Ectodermal cell (in vitro differentiated cells): ENCODE results near the gene PPAN.

Experiments
- H3K27ac ChIP-seq: 2 replicates; pipeline ENCODE4 v1.7.0; 2013; ENCODE audit warnings: mild to moderate bottlenecking, low read depth, low read length; ENCODE audit not compliant: insufficient read depth, poor library complexity, severe bottlenecking
- H3K27me3 ChIP-seq: 2 replicates; pipeline ENCODE4 v1.7.0; 2013; ENCODE audit warnings: mild to moderate bottlenecking, low read length; ENCODE audit not compliant: insufficient read depth, control insufficient read depth, poor library complexity, severe bottlenecking
- H3K36me3 ChIP-seq: one replicate; pipeline ENCODE4 v1.7.0; 2013; ENCODE audit warnings: low read length; ENCODE audit not compliant: control insufficient read depth, insufficient read depth
- H3K4me1 ChIP-seq: one replicate; pipeline ENCODE4 v1.7.0; 2013; ENCODE audit warnings: low read length; ENCODE audit not compliant: control insufficient read depth, insufficient read depth
- H3K4me3 ChIP-seq: 2 replicates; pipeline ENCODE4 v1.7.0; 2013; ENCODE audit warnings: low read depth, low read length, control low read depth; ENCODE audit not compliant: insufficient read depth
- H3K9me3 ChIP-seq: 2 replicates; pipeline ENCODE4 v1.7.0; 2013; ENCODE audit warnings: mild to moderate bottlenecking, low read length, moderate library complexity; ENCODE audit not compliant: control insufficient read depth
- WGBS, 2 experiments: methylation state at CpG; one replicate each; pipeline ENCODE4 v1.1.7; 2013; ENCODE audit warnings: missing lambda C conversion rate in 2 of 2; 5-methylcytosine and 5-hydroxymethylcytosine counted together

Gene PPAN

GRCh38 chr19:10093295-10094186 lies 12.6 kb upstream of the PPAN start:
- Histone ChIP-seq H3K4me1 (no peaks in the 10 kb centered on the region), H3K27ac (no peak overlapping the region), H3K9me3 (no peaks in the 10 kb centered on the region), H3K36me3 (no peaks in the 10 kb centered on the region), H3K27me3 (peaks cover 30% of the 10 kb centered on the region), H3K4me3 (no peak overlapping the region)
- 87% methylated on average over 22 of the region's 22 CpGs for WGBS, 2 experiments

DNA sequence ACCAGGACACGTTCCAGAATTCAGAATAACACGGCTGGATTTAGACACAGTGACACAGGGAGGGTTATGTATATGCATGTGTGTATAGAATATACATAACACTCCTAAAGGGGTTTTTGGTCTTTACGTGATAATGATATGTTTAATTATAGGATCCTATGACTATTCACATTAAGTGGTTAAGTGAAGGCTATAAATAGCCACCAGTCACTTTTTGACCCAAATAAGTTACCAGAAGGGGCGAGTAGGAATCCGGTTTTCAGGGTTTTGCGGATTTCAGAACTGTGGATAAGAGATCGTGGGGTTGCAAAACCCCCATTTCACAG lies 10.6 kb upstream of the PPAN start:
- H3K27ac ChIP-seq = no peak overlapping the region
- WGBS, 2 experiments = 71 to 72% methylated on average over 5 to 7 of the region's 7 CpGs
- no peak overlapping the region for H3K4me3 ChIP-seq
- peaks cover 34% of the 10 kb centered on the region for H3K27me3 ChIP-seq
- no peaks in the 10 kb centered on the region for H3K9me3 ChIP-seq
- H3K4me1 ChIP-seq = no peaks in the 10 kb centered on the region
- H3K36me3 ChIP-seq = no peaks in the 10 kb centered on the region

- H3K4me1 ChIP-seq = no peaks in the 10 kb centered on the region
- no peak overlapping the region for H3K27ac ChIP-seq
- peaks cover 34% of the 10 kb centered on the region for H3K27me3 ChIP-seq
- WGBS, 2 experiments = 5% methylated on average over 97 of the region's 97 CpGs
- H3K4me3 ChIP-seq = peak overlapping the region; percentile 16
- no peaks in the 10 kb centered on the region for H3K9me3 ChIP-seq
- H3K36me3 ChIP-seq = no peaks in the 10 kb centered on the region
These were observed 10.1 kb upstream of the PPAN start for GRCh38 chr19:10095948-10096614.

GRCh38 chr19:10096615-10096963 lies 9.6 kb upstream of the PPAN start:
- Histone ChIP-seq H3K27me3 (peaks cover 34% of the 10 kb centered on the region), H3K4me1 (no peaks in the 10 kb centered on the region), H3K9me3 (no peaks in the 10 kb centered on the region), H3K4me3 (peak overlapping the region; percentile 16), H3K27ac (no peak overlapping the region), H3K36me3 (no peaks in the 10 kb centered on the region)
- WGBS, 2 experiments = 56 to 58% methylated on average over 26 of the region's 26 CpGs

DNA sequence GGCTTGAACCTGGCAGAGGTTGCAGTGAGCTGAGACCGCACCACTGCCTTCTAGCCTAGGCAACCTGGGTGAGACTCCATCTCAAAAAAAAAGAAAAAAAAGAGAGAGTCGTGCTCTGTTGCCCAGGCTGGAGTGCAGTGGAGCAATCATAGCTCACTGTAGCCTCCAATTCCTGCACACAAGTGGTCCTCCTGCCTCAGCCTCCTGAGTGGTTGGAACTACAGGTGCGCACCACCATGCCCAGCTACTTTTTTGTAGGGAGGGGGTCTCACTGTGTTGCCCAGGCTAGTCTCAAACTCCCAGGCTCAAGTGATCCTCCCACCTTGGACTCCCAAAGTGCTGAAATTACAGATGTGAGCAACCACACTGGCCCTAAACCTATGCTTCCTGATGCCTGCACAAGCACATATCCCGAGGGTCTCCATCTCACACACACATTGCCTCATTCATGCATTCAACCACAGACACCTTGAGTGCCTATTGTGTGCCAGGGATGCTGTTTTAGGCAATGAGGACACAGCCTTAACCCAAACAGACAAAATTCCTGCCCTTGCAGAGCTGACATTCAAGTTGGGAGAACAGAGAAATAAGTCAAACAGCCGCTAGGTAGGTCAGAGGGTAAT lies 5.9 kb upstream of the PPAN start:
- 84 to 90% methylated on average over 5 of the region's 5 CpGs for WGBS, 2 experiments
- no peaks in the 10 kb centered on the region for H3K9me3 ChIP-seq
- H3K27me3 ChIP-seq = peaks cover 24% of the 10 kb centered on the region

DNA sequence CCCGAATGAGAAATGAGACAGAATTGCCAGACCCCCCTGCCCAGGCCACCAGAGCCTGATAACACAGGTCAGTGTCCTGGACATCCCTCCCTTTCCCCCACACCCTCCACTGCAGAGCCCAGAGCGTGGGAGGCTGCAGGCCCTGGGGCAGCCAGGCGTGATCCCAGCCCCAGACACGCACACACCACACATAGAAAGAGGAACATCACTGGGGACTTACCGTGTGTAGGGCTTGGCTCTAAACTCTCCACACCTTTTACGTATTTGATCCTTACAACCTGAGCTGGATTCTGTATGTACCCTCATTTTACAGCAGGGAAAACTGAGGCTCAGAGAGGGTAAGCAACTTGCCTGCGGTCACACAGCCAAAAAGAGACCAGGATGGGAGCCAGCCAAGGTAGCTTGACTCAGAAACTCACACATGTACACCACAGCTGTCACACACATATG lies 3.4 kb upstream of the PPAN start:
- no peak overlapping the region for H3K4me3 ChIP-seq
- H3K36me3 ChIP-seq = peaks cover 5% of the 10 kb centered on the region
- no peak overlapping the region for H3K27ac ChIP-seq
- WGBS, 2 experiments = 89% methylated on average over 7 of the region's 7 CpGs
- H3K4me1 ChIP-seq = peaks cover 5% of the 10 kb centered on the region
- peaks cover 4% of the 10 kb centered on the region for H3K27me3 ChIP-seq
- H3K9me3 ChIP-seq = no peaks in the 10 kb centered on the region

More for the DNA sequence above, 5.9 kb upstream of the PPAN start:
- H3K36me3 ChIP-seq = no peaks in the 10 kb centered on the region
- no peak overlapping the region for H3K27ac ChIP-seq
- no peak overlapping the region for H3K4me3 ChIP-seq
- no peaks in the 10 kb centered on the region for H3K4me1 ChIP-seq

DNA sequence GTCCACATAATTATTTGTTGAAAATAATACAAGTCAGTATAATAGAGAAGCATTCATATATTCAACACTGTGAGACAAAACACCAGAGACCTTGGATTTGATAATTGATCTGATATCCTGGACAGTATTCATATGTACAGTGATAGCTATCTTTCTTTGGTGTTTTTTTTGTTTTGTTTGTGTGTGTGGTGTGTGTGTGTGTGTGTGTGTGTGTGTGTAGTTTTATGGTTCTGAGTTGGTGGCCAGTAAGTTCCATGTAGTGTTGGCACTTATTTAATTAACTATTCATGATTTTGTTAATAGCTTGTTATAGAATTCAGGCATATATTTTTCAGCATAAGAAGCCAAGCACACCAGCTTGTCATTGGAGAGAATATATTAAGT lies 2.0 kb upstream of the PPAN start:
- H3K27me3 ChIP-seq = peaks cover 4% of the 10 kb centered on the region
- no peak overlapping the region for H3K27ac ChIP-seq
- H3K4me1 ChIP-seq = peaks cover 5% of the 10 kb centered on the region
- no peaks in the 10 kb centered on the region for H3K9me3 ChIP-seq
- H3K36me3 ChIP-seq = peaks cover 12% of the 10 kb centered on the region
- no peak overlapping the region for H3K4me3 ChIP-seq

DNA sequence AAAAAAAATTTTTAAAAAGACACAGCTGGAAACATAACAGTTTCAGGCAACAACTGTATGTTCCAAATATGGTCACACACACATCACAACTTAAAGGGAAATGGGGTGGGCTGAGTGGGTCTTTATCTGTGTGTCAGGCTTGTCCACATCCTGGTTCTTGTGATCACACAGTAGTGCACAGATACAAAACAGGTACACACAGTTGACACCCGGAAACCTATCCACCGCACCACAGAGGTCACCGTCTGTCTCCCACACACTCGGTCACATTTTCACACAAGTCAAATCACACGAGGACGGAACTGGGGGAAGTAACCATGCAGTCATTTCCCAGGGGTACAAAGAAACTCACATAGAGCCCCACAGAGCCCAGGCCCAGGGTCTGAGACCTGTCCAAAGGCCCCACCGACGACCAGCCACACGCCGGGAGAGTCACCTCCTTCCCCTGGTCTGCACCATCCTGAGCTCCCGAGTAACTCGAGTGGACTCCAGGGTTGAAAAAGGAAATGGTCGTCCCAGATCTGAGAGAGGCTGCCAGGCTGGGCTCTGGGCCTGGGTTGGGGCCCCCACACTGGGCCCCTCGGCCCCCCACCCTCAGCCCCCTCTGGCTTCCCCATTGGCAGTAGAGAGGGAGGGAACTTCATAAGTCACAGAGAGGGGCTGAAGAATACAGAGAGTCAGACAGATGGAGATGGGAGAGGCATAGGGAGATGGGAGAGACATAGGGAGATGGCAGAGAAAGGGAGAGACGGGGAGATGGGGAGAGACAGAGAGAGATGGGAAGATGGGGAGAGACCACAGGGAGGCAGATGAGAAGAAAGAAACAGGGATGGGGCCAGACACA lies 1.3 kb upstream of the PPAN start:
- Histone ChIP-seq H3K36me3 (peaks cover 20% of the 10 kb centered on the region), H3K4me3 (no peak overlapping the region), H3K9me3 (no peaks in the 10 kb centered on the region), H3K4me1 (peaks cover 5% of the 10 kb centered on the region), H3K27ac (no peak overlapping the region), H3K27me3 (no peaks in the 10 kb centered on the region)
- 85 to 88% methylated on average over 15 of the region's 15 CpGs for whole genome bisulfite sequencing, 2 experiments

DNA sequence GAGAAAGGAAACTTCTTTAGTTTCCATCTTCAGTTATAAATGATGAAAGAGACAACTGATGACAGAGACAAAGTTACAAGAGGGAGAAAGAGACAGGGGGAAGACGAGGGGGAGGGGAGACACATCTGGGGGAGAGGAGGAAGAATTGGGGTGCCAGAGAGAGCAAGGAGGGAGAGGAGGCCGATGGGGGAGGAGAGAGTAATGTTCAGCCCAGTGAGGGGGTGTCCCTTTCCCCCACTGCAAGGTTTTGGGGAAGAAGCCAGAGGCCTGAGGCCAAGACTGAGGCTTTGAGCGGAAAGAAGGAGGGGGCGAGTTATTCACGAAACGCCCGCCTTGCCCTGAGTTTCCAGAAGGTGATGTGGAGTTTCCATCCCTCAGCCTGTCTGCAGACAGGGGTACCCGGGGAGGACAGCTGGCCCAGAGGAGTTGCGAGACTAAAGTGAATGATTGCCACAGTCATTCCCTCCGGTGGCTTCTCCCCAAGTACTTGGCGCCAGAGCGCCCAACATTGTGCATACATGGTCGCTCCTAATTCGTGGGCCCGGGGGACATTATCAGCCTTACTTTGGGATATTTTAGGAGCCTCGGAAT lies 558 bp upstream of the PPAN start:
- H3K9me3 ChIP-seq = no peaks in the 10 kb centered on the region
- peak overlapping the region; percentile 11 for H3K4me3 ChIP-seq
- H3K36me3 ChIP-seq = peaks cover 27% of the 10 kb centered on the region
- H3K27ac ChIP-seq = no peak overlapping the region
- peaks cover 5% of the 10 kb centered on the region for H3K4me1 ChIP-seq
- no peaks in the 10 kb centered on the region for H3K27me3 ChIP-seq
- 66 to 68% methylated on average over 16 of the region's 16 CpGs for WGBS, 2 experiments
